NCI-H1436 (cell line): ENCODE measurements around the gene CCL26.

Experiments used
- DNase-seq: peaks from one replicate; lab custom pipeline; 2025; lab: John Stamatoyannopoulos, UW

Gene CCL26, protein sequence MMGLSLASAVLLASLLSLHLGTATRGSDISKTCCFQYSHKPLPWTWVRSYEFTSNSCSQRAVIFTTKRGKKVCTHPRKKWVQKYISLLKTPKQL

DNA sequence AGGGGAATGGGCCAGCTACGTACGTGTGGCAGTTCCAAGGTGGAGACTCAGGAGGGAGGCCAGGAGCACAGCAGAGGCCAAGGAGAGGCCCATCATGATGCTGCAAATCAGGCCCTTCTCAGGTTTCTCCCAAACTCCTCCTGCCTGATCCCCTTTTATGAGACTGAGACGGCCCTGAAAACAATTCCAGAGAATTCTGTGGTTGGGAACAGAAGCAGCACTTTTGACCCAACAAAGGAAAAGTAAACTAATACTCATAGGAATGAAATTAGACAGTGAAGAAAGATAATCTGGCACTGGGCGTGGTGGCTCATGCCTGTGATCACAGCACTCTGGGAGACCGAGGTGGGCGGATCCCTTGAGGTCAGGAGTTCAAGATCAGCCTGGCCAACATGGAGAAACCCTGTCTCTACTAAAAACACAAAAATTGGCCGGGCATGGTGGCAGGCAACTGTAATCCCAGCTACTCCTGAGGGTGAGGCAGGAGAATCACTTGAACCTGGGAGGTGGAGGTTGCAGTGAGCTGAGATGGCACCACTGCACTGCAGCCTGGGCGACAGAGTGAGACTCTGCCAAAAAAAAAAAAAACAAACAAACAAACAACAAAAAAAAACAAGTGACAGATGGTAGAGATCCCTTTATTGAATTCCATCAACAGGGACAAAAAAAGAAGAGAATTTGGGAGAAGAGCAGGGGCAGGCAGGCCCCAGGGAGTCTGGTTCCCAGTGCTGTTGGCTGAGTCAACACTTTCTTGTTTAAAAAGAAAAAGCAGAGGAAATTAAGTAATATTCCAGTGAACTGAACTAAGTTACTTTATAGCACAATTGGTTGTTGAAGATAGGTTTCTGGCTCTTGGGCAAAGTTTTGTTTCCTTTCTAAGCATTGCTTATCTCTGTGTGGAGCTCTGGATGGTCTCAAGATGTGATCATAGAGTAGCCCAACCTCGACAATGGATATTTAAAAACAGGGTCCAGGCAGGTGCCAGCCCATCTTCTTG is at the start of gene CCL26:
CCL26 (minus strand) TSS at position 131 of the 997 bp plus-strand sequence; CDS start at position 96, 35 bp downstream.
- no peak for DNase-seq

DNA sequence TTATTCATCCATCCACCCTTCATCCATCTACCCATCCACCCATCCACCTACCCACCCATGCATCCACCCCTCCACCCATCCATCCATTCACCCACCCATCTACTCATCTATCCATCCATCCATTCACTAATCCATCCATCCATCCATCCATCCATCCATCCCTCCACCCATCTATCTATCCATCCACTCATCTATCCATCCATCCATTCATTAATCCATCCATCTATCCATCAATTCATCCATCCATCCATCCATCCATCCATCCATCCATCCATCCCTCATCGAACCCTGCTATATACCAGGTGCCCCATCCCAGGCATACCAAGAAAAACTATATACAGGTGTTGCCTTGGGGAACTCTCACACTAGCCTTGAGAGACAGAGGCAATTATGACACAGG is 48.7 kb upstream of the CCL26 start:
- no peak for DNase-seq

DNA sequence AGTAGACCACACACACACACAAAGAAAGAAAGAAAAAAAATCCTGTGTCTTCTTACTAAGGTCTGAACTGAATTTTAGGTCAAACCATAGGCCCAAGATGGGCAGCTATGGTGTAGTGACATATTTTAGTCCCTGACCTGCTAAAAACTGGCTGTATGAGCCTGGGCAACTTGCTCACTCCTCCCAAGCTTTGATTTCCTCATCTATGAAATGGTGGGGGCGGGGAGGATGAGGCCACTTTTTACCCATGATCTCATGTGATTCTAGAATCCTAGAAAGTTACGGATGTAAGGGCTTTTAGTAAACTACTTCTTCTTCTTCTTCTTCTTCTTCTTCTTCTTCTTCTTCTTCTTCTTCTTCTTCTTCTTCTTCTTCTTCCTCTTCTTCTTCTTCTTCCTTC is 47.7 kb upstream of the CCL26 start:
- DNase-seq: no peak

DNA sequence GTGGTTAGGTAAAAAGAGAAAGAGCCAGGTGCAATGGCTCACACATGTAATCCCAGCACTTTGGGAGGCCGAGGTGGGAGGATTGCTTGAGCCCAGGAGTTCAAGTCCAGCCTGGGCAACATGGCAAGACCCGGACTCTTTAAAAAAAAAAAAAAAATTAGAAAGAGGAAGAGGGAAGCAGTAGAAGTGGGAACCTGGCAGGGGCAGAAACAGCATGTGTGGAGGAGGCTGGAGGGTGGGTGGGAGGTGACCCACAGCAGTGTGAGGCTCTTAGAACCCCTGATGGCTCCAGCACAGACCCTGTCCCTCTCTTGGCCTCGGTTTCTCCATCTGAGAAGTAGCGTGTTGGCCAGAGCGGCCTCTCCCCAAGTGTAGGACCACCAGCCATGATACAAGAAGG is 46.5 kb upstream of the CCL26 start:
- no peak for DNase-seq

DNA sequence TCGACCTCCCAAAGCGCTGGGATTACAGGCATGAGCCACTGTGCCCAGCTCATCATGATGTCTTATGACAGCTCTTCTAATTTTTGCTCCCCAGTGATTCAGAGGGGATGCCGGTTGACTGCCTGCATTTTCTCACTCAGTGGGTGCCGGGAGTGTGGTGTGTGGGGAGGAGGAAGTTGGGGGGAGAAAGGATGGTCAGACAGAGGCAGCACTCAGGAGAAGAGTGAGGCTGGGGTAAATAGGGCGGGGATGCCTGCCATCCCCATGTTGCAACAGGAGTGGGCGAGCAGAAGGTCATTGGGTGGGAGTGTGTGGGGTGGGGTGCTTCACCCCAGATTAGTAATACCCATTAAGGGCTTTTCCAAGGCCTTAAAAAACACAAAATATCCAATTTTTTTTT is 45.1 kb upstream of the CCL26 start:
- DNase-seq: no peak

DNA sequence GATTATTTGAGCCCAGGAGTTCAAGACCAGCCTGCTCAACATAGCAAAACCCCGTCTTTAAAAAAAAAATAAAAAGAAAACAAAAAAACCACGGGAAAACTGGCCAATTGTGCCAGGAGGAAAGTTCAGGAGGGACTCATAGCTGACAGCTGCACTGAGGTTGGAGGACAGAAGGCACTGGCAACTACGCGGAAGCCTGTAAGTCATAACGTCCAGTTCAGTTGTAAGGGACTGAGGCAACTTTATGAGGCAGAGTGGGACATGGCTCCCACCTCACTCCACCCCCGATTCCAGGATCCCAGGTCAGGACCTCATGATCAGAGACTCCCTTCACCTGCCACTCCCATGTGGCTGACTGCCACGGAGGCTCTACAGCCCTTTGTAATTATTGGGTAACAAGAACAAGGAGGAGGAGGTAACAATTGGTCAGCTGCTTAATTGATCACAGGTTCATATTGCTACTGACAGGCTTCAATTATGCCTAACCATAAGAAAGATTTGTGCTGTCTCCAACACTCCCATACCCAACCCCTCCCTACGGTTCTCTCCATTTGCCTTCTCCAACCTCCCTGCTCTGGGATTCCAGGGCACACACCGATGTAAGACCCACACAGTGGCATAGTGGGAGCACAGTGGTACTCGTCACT is 43.5 kb upstream of the CCL26 start:
- DNase-seq: no peak

DNA sequence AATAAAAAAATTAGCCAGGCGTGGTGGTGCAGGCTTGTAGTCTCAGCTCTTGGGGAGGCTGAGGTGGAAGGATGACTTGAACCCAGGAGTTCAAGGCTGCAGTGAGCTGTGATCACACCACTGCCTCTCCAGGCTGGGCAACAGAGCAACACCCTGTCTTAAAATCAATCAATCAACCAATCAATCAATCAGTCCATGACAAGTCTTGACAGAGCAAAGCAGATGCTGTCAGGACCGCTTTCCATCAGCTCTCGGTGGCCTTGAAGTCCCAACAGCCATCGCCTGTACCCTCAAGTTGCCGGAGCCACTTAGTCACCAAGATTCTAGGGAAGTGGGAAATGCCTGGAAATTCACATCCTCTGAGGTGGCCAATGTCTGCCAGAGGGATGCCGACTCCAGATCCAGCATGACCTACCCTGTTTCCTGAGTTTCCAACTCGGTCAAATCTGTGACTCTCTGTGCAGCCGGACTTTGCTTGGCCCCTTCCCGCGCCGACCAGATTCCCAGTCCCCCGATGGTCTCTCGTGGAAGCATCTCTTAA is 42.5 kb upstream of the CCL26 start:
- DNase-seq: no peak

DNA sequence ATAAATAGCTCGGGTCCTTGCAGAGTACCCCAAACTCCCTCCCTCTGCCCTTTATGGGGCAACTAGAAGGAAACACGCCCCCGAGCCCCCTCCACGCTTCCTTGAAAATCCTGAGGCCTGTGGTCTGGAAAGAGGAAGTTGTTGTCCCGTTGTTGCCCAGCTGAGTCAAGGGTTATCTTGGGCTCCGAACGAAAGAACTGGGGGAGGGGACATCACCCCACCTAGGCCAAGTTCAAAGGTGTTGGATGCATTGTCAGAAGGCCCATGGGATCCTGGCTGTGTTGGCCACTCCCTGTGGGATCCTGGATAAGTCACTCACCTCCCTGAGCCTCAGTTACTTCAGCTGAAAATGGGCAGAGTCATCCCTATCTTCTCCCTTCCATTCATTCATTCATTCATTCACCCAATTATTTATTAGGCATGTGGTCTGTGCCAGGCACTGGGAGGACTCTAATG is 41.8 kb upstream of the CCL26 start, which contains the start of gene CCL24:
CCL24 (minus strand) TSS at position 26 of the 456 bp plus-strand sequence. CDS start 91 bp downstream, outside the sequence.
- DNase-seq: no peak

DNA sequence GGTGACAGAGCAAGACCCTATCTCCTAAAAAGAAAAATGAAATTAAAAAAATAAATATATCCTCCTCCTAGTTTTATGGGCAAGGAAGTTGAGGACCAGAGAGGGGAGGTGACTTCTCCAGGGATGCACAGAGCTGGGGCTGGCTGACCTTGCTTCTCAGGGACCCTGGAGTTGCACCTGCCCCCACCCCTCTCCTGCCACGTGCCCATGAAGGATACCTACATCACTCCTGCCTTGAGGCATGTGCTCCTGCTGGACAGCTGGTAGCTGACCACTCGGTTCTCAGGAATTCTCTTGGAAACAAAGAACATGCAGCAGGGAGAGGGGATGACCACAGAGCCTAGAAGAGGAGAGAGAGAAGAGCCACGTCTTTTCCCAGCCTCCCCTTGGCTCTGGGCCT is 41.1 kb upstream of the CCL26 start:
- no peak for DNase-seq

DNA sequence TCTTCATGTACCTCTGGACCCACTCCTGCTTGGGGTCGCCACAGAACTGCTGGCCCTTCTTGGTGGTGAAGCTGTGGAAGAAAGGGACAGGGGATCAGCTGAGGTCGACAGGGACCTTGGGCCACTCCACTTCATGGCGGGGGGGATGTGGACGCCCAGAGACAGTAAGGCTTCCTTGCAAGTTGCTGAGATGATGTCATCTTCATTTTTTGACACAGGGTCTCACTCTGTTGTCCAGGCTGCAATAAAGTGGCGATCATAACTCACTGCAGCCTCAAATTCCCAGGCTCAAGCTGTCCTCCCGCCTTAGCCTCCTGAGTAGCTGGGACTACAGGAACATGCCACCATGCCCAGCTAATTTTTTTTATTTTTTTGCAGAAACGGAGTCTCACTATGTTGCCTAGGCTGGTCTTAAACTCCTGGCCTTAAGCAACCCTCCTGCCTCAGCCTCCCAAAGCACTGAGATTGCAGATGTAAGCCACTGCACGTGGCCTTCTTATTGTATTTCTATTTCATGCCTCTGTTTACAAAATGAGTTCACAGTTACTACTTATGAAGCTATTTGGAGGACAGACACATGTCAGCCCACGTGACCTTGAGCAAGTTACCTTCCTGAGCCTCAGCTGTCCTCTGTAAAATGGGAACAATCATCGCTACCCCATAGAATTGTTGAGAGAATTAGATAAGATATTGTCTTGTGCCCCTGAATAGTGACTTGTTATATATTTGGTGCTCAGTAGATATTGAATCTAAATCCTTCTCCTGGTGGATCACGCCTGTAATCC is 40.1 kb upstream of the CCL26 start:
- DNase-seq: no peak

DNA sequence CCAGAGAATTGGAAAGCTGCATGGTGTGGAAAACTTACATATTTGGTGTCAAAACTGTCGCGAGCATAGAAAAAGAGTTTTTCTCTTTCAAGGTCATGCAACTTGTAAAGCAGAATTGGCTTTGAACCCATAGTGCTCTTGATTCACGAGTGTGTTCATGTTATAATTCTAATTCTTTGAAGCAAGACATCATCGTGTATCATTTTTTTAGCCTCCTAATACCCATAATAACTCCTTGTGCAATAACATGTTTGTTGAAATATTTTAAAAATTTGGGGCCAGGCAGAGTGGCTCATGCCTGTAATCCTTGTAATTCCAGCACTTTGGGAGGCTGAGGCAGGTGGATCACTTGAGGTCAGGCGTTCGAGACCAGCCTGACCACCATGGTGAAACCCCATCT is 37.4 kb upstream of the CCL26 start:
- DNase-seq: no peak

DNA sequence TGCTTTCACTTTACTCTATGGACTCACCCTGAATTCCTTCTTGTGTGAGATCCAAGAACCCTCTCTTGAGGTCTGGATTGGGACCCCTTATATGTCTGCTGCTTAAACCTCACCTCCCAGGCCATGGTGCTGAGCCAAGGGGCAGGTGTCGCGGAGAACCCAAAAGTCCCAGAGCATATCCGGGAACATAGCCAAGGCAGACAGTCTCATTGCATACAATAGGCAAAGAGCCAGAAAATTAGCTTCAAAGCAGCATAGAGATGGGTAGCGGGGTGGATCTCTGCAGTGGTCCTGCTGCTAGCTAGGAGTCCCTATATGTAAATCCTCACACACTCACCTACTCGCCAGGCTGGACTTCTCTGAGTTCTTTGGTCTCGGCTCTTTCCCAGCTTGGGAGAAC is 36.1 kb upstream of the CCL26 start:
- no peak for DNase-seq

DNA sequence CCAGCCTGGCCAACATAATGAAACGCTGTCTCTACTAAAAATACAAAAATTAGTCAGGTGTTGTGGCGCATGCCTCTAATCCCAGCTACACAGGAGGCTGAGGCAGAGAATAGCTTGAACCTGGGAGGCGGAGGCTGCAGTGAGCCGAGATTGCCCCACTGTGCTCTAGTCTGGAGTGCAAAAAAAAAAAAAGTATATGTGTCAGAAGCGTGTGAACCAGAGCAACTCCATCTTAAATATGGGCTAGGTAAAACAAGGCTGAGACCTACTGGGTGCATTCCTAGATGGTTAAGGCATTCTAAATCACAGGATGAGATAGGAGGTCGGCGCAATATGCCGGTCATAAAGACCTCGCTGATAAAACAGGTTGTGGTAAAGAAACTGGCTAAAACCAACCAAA is 35.4 kb upstream of the CCL26 start:
- DNase-seq: no peak

DNA sequence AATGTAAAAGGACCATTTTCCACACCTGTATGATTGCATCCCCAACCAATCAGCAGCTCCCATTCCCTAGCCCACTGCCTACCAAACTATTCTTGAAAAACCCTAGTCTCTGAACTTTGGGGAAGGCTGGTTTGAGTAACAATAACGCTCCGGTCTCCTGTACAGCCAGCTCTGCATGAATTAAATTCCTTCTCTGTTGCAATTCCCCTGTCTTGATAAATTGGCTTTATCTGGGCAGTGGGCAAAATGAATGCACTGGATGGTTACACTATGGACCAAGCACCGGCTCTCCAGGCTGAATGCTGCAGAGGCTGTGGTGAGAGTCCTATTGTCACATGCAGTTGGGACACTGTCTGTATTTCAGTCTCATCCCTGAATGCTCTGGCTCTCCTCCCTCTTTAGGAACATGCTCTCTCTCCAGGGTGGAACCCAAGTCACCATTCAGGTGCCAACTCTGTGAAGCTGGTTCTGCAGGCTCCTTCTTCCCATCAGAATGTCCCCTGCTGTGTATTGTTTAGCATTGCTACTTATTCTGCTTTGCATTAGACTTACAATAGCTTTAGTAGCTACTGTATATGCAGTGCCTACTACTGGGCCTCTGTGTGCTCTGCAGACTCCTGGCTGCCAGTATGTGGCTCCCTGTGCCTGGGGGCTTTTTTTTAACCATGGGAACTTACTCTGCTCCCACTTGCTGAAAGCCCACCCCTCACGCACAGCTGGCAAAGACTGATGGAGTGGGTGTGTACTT is 34.7 kb upstream of the CCL26 start:
- no peak for DNase-seq

DNA sequence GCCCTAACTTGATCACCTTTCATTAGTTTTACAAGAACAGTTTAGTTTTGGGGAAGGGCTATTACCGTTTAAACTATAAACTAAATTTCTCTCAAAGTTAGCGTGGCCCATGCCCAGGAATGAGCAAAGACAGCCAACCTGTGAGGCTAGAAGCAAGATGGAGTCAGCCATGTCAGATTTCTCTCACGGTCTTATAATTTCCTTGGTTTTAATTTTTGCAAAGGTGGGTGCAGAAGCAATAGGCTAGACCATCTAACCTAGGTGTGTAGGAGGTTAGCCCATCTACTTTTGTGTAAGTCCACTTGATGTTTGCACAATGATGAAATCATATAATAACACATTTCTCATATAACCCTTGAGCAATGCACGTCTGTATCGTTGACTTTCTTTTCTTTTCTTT is 32.7 kb upstream of the CCL26 start:
- DNase-seq: no peak

DNA sequence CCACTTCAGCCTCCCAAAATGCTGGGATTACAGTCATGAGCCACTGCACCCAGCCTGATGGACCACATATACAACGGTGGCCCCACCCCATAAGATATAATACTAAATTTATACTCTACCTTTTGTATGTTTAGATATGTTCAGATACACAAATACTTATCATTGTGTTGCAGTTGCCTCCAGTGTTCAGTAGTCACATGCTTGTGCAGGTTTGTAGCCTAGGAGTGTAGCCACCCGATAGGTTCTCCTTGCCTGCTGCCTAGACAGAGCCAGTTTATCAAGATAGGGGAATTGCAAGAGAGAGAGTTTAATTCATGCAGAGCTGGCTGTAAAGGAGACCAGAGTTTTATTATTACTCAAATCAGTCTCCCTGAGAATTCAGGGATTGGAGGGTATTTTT is 32.0 kb upstream of the CCL26 start:
- DNase-seq: no peak

DNA sequence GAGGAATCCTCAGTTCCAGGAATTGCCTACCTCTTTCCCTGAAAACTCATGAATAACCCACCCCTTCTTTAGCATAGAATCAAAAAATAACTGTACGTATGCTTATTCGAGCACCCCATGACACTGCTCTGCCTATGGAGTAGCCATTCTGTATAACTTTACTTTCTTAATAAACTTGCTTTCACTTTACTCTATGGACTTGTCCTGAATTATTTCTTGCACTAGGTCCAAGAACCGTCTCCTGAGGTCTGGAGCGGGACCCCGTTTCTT is 30.5 kb upstream of the CCL26 start:
- no peak for DNase-seq

DNA sequence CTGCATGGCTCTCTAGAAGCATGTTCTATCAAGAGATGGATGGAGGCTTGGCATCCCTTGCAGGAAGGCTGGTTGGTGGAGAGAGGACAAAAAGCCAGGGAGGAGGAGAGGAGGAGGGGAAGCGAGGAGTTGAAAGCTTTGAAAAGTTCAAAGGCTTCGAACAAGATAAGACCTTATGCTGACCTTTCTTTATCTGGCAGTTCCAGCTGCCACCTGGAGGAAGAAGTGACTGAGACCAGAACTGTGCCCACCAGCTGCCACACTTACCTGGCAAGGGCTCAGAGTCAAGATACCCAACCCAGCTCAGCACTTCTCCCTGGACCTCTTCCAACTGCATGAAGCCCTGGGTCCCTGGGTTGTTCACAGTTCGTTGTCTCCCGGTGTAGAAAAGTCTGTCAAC is 26.8 kb upstream of the CCL26 start:
- DNase-seq: no peak

DNA sequence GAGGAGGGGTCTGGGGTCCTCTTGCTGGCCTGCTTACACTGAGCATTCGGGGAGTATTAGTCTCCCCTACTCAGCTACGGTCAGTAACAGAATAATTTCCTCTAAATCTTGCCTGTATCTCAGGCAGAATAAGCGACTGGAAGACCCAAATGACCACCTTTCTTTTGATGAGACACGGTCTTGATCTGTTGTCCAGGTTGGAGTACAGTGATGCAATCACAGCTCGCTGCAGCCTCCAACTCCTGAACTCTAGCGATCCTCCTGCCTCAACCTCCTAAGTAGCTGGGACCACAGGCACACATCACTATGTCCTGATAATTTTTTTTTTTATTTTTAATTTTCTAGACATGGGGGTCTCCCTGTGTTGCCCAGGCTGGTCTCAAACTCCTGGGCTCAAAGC is 24.4 kb upstream of the CCL26 start:
- no peak for DNase-seq

DNA sequence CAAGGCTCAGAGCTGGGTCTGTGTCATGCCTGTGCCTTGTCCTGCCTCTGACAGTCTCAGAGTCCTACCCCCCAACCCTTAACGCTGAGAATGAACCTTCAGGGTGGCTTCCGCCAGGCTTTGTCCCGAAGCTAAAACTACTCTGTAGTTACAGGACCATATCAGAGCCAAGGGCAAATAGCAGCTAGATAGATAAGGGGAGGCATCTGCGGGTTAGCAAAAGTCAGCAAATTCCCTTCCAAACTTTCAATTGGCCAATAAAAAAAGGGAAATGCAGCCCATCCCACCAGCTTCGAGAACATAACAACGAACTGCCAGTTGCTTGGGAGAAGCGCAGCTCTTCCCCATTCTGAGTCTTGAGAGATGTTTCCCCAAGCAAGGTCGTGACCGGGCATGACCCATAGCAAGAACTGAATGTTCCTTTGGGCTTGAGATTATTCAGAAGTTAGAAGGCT is 23.8 kb upstream of the CCL26 start:
- no peak for DNase-seq

DNA sequence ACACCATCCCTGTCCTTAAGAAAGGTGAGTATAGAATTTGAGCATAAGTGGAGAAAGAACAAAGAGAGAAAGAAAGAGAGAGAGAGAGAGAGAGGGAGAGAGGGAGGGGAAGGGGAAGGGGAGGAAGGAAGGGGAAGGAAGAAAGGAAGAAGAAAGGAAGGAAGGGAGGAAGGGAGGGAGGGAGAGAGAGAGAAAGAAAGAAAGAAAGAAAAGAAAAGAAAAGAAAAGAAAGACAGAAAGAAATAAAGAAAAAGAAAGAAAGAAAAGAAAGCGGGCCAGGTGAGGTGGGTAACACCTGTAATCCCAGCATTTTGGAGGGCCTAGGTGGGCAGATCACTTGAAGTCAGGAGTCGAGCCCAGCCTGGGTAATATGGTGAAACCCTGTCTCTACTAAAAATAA is 21.7 kb upstream of the CCL26 start:
- DNase-seq: no peak
